Head of caudate nucleus (tissue), 42 donors: ENCODE measurements around the gene KCNT2.
"Not testable (repeated sequence)": the region's sequence is repeated elsewhere in the genome, so short reads cannot be mapped to it uniquely, and the experiment has no call there.

Source experiments
- DNase-seq, 42 donors: peaks; one replicate each; pipeline versions ENCODE4 v3.0.0 to v3.0.0-alpha.2; 2020 to 2021; ENCODE audit warnings: mixed read lengths in 7 of 42
- intact Hi-C: fragments of 100-400 bp; cut with DNase I; formaldehyde crosslinking; loops from one replicate; pipeline ENCODE4 v1.15.0; 2022

KCNT2 gene

DNA sequence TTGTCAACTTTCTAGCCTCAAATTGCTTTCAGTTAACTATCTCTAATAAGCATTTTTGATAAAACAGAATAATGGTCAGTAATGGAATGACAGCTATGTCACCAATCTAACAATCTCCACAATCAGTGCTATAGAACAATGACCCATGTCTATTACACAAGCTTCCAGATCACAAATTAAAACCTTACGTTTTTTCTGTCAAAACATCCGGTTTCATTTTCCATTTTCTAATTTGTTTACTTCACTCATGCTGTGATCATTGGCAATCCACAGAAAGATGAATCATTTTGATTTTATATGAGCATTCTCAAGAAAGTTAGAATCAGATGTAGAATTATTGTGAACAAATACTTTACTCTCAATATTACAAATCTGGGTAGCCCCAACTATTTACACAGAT lies 80.3 kb downstream of the KCNT2 start:
- no peak for DNase-seq
- intact Hi-C loops: no loop called here

DNA sequence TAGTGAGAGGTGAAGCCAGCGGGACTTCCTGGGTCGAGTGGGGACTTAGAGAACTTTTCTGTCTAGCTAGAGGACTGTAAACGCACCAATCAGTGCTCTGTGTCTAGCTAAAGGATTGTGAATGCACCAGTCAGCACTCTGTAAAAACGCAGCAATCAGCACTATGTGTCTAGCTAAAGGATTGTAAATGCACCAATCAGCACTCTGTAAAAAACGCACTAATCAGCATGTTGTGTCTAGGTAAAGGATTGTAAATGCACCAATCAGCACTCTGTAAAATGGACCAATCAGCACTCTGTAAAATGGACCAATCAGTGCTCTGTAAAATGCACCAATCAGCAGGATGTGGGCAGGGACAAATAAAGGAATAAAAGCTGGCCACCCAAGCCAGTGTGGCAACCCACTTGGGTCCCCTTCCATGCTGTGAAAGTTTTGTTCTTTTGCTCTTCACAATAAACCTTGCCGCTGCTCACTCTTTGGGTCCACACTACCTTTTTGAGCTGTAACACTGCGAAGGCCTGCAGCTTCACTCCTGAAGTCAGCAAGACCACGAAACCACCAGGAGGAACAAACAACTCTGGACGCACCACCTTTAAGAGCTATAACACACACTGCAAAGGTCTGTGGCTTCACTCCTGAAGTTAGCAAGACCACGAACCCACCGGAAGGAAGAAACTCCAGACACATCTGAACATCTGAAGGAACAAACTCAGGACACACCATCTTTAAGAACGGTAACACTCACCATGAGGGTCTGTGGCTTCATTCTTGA lies 85.5 kb downstream of the KCNT2 start:
- DNase-seq, intact Hi-C loops: not testable (repeated sequence)

GRCh38 chr1:196517193-196517592 lies 91.0 kb downstream of the KCNT2 start:
- DNase-seq: no peak
- intact Hi-C loops: no loop called here

GRCh38 chr1:196516373-196516772 lies 91.9 kb downstream of the KCNT2 start:
- no peak for DNase-seq
- intact Hi-C loops: no loop called here

- intact Hi-C loops: no loop called here
- DNase-seq: no peak
Measured at GRCh38 chr1:196515904-196516303, 92.3 kb downstream of the KCNT2 start.

- intact Hi-C loops: no loop called here
- no peak for DNase-seq
Measured at GRCh38 chr1:196513821-196514220, 94.4 kb downstream of the KCNT2 start.

DNA sequence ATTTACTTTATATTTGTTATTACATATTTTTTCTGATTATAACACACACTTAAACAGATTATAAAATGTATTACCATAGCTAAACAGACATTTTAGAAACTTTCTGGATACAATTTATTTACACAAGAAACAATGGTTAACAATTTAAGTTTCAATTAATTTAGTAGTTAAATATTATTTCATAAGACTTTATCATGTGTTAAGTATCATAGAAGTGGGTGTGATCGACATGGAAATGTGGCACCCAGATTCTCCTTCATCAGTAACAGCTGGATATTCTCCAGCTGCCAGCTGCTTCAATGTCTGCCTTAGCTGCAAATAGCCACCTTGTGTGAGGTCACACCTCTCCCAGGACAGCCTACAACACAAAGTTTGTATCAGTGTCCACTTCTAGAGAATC lies 97.8 kb downstream of the KCNT2 start:
- no peak for DNase-seq
- intact Hi-C loops: no loop called here

- intact Hi-C loops: not testable (repeated sequence)
Measured at GRCh38 chr1:196504224-196504623, 104.0 kb downstream of the KCNT2 start.

DNA sequence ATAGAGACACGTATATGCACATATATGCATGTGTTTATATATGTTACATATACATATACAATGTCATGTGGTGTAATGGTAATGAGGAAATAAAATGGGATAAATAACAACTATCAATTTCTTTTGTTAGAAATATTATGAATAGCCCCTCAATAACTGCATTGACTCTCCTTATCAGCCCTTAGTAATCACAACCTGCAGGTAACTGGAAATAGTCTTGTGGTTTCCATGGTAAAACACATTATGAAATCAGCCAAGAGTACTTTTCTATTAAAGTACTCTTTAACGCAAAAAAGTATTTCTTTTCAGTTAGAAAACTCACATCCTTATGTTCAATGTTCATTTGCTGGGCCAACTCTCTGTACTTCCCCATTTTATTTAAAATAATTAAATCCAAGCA lies 105.8 kb downstream of the KCNT2 start:
- no peak for DNase-seq
- intact Hi-C loops: no loop called here

More at GRCh38 chr1:196504224-196504623, 104.0 kb downstream of the KCNT2 start:
- not testable (repeated sequence) for DNase-seq

DNA sequence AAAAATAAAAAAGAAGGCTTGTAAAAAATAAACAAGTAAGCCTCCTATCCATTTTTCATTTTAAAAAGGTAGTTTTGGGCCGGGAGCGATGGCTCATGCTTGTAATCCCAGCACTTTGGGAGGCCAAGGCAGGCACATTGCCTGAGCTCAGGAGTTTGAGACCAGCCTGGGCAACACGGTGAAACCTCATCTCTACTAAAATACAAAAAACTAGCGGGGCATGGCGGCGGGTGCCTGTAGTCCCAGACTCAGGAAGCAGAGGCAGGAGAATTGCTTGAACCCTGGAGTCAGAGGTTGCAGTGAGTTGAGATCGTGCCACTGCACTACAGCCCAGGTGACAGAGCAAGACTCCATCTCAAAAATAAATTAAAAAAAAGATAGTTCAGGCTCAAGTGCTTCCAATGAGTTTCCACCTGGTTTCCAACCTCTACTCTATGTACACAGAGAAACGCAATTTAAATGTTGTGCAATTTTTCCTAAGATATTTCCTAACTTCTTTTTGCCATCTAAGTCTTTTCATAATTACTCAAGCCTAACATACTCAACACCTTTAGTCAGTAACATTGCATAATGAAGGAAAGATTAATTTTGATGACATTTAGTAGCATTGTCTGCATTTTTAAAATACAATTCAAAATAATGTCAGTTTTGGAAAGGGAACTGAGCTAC lies 106.3 kb downstream of the KCNT2 start:
- no peak for DNase-seq
- intact Hi-C loops: no loop called here

DNA sequence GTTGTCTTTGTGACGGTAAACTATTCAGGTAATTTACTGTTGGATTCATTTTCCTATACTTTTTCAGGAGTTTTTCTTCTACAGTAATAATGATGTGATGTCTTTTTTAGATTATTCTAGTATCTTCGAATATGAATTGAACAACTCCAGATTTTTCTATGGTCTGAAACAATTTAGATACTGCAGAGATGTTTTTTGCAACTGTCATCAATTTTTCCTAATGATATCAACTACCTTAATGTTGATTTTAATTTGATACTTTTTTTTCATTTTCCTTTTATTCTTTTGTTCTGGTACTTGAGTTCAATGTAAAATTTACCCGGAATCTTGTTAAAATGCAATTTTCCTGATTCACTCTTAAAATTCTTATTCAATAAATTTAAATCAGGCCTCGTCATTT lies 110.4 kb downstream of the KCNT2 start:
- DNase-seq: no peak
- intact Hi-C loops: no loop called here

GRCh38 chr1:196494766-196495165 lies 113.5 kb downstream of the KCNT2 start:
- DNase-seq: no peak
- intact Hi-C loops: no loop called here

DNA sequence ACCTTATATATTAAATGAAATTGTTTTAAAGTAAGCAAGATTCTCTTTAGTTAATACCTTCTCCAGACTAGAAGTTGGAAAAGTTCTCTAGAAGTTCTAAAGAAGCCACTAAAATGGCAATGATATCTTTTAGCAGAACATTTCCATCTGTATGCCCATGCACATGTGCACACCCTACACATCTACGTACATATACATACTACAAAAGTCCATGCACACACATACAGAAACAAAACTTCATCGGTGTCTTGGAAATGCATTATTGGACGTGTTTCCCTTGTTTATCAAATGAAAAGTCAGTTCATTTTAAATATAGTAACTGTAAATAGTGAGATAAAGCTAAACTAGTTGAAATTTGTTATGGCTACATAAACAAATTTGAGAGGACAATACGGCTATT lies 114.4 kb downstream of the KCNT2 start:
- no peak for DNase-seq
- intact Hi-C loops: no loop called here

GRCh38 chr1:196488579-196488978 lies 119.7 kb downstream of the KCNT2 start:
- intact Hi-C loops: no loop called here
- no peak for DNase-seq

DNA sequence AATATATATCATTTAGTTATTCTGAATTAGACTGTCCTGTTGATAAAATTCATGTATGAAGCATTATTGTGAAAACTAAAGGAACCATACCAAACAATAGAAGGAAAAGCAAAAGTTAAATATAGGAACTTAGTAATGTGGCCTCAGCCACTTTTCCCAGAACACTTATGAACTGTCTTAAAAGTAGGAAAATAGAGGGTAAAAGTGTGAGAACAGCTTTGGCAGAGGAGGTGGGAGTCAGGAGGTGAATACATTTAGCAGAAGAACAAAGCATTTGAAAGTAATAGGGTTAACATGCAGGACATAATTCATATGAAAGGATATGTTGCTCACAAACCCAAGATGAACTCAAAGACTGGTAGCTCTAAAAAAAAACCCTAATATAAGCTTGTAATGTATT lies 121.9 kb downstream of the KCNT2 start:
- intact Hi-C loops: no loop called here
- no peak for DNase-seq

DNA sequence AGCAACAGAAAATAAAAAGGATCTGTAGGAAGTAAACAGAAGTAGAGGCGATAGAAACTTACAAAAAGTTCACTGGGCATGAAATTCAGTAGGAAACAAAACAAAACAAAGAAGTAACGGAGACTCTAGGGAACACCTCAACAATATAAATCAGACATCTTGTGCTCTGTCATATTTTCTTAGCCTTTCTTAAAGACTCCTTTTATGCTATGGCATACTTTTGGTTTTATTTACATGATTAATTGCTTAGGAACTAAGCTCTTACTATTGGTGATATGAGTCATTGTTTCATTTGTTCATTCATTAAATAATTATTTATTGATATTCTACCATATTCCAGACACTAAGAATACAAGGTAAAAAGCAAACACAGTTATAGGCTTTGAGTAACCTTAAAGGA lies 126.6 kb downstream of the KCNT2 start:
- intact Hi-C loops: no loop called here
- no peak for DNase-seq

DNA sequence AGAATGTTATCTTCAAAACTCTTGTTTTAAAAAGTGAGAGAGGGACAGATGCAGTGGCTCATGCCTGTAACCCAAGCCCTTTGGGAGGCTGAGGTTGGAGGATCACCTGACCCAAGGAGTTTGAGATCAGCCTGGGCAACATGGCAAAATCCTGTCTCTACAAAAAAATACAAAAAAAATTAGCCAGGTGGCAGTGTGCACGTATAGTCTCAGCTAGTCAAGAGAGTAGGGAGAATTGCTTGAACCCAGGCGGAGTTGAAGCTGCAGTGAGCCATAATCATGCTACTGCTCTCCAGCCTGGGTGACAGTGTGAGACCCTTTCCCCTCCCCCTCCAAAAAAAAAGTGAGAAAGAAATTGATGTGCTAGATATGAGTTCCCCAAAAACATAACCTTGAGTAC lies 131.0 kb downstream of the KCNT2 start:
- intact Hi-C loops: no loop called here

DNA sequence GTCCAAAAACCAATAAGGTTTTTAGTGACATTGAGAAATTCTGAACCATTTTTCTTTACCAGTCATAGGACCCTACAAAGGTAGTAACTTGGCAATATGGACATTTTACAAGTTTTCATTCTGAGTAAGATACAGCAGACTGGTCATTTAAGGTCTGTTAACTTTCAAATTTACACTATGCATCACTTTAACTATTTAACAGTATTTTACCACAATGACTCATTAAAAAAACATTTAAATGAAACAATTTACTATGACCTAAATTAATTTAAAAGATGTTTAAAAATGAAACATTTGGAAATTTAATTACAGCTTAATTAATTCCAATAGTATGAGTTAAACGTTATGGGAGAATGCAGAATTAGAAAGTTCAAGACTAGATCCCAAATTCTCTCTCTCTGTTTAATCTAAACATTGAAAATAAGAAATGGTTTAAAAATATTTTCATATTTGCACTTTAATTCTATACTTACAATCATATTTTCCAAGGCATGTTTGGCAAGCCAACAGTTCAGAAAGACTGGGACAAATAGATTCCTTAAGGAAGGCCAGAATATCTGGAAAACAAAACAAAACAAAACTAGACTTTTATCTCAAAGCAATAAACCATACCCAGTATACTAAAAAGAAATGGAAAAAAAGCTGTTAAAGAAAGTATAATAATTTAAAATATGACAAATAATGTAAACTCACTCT lies 140.9 kb downstream of the KCNT2 start:
- intact Hi-C loops: no loop called here

More for the DNA sequence above, 131.0 kb downstream of the KCNT2 start:
- no peak for DNase-seq

GRCh38 chr1:196466654-196467053 lies 141.6 kb downstream of the KCNT2 start:
- no peak for DNase-seq
- intact Hi-C loops: no loop called here

More for the DNA sequence above, 140.9 kb downstream of the KCNT2 start:
- DNase-seq: no peak

DNA sequence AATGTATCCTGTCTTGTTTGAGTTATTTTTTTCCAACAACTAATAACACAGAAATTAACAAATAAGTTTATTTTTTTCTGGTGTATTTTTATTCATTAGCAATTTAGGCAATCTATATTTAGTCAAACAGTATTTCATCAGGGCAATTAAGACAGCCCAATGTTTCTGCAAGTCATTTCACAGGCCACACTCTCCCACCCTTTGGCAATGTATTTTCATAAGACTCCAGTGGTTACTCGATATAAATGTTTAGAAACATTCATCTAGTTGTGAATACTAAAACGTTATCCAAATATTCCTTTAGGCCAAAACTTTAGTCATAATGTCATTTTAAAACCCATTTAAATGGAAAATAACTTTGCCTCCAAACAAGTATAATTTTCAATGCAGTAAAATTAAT lies 142.1 kb downstream of the KCNT2 start:
- DNase-seq: no peak
- intact Hi-C loops: no loop called here
